HG02571 (cell line): ENCODE measurements around the gene NUP93.
"Not testable (repeated sequence)": the region's sequence is repeated elsewhere in the genome, so short reads cannot be mapped to it uniquely, and the experiment has no call there.

Experiments used
- ATAC-seq: cut with Tn5 transposase; IDR thresholded peaks from one replicate; pipeline ENCODE4 v1.9.1; 2021; ENCODE audit warnings: mild to moderate bottlenecking, moderate library complexity; ENCODE audit not compliant: unreplicated experiment

The NUP93 gene

DNA sequence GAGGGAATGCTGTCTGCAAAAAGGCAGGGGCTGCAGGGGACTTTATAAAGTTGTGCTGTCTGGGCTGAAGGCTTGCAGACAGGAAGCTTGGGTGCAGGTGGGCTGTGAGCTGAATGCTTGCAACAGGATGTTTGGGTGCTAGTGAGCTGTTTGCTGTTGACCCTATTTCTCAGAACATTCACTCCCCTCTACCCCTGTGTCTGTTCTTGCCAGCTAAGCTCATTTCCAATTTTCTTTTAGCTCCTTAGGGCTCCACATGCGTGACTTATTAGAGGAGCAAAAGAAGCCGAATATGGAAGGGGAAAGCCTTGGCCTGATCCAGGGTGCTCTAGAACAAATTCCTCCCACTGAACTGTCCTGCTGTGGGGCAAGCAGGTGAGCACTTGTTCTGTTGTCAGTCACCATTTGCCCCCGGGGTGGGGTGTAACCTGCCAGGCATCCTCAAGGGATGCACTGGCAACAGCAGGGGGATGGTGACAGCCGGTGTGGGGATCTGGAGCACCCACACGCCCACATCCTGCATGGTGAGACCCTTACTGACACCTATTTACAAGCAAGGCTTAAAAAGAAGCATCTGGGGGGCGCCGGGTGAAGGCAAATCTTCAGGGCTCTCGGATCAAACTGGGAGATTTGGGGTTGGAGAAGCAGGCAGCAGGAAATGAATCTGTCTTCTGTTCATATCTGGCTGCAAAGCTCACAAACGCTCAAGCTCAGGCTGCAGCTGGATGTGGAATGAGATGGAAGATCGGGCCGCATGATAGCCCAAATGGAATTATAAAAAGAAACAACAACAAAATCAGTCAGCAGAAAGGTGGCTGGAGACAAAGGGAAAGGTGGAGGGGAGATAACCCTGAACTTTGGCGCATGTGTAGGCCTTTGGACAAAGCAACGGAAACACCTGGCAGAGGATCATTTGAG is 21.1 kb upstream of the NUP93 start:
- no peak for ATAC-seq

DNA sequence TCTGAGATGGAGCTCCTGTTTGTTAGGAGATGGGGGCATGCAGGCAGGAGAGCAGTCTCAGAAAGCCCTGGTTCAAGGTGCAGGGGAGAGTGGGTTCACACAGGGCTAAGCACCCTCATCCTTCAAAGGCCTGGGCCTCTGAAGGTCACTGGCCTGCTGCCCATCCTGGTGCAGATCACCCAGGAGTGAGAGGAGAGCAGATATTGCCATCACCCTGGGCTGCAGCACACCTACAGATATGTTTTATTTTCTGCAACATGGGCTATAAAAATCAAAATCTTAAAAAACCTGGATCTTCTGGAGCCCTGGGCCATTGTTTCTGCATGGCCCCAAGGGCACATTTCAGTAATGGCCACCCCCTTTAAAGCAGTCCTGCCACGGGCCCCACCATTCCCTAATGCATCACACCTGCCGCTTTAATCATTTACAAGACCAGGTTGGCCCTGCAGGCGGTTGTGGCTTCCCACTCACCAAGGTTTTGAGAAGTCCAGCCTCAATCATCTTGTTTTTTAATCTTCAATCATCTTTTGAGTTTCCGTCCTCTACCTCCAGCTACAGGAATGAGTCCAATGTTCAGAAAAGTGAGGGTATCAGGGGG is 20.4 kb upstream of the NUP93 start:
- ATAC-seq = no peak

DNA sequence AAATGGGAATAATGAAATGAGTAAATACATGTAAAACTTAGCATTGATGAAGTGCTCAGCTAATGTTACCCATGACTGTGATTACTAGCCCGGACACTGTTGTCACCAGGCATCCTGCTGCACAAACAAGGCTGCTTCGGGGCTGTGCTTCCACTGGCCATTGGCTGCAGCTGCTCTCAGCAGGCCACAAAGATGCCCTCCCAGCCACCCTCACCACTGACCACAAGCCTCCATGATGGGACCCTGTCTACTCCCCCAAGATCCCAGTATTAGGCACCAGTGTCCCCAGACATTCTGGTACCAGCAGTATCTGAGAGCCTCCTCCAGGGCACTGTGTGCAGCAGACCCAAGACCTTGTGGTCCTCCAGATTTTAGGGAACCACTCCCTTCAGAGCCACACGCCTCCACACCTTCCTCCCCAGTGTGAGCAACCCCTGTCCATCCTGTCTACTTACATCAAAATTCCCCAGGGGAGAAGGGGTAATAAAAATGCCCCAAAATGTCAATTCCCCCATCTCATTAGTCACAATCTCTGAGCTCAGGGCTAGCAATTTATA is 19.7 kb upstream of the NUP93 start:
- ATAC-seq = no peak

DNA sequence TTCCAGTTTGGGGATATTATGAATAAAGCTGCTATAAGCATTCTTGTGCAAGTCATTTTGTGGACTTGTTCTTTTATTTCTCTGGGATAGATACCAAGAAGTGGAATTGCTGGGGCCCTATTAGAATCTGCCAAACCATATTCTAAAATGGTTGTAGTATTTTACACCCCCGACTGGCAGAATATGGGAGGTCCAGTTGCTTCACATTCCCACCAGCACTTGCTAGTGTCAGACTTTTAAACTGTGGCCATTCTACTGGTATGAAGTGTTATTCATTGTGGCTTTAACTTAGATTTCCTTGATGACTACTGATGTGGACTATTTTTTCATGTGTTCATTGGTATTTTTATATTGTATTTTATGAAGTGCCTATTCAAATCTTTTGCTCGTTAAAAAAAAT is 18.1 kb upstream of the NUP93 start:
- no peak for ATAC-seq

DNA sequence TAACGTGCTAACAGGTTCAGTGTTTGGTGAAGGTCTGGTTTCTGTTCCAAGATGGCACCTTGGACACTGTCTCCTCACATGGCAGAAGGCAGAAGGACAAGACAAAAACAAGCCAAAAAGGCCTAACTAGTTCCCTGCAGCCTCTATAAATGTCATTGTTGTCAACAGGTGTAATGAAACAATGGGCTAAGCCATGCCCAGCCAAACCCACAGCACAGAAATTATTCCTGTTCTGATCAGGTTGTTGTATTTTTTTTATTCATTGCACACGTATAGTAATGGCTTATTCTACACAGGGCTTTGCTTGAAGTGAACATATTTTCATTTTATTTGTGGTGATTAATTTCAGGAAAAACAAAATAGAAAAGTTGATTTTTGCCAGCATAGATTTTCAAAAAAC is 16.1 kb upstream of the NUP93 start:
- no peak for ATAC-seq

DNA sequence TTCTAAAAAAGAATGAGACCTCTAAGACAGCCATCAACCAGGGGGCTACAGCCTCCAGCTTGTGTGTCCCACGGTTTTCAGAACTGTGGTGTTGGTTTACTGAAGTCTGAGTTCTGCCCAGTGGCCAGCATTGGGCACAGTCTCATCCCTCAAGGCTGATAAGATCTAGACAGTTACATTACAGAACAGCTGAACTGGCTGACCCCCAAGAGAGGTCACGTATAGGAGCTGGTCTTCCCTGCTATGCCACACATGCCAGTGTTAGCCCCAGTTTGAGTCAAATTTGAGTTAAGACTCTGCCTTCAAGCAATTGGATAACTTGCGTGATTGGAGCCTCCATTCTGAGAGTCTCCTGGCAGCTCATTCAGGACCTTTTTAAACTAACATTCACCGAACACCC is 14.8 kb upstream of the NUP93 start:
- no peak for ATAC-seq

DNA sequence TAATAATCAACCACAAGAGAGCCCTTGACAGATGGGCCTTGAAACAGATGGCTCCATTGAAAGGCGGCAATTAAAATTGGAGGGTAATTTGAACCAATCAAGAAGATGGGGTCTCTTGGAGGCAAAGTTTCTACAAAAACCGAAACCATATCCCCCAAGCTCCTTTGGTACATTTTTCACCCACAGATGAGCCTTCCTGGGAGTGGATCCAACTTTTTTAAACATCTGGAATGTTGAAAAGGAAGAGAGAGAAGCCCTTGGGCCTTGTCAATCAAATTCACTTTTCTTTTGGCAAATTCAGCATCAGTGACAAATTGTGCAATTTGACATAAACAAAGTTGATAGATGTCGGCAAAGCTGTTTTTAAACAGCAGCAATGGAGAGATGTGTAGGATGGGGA is 13.2 kb upstream of the NUP93 start:
- ATAC-seq = no peak

DNA sequence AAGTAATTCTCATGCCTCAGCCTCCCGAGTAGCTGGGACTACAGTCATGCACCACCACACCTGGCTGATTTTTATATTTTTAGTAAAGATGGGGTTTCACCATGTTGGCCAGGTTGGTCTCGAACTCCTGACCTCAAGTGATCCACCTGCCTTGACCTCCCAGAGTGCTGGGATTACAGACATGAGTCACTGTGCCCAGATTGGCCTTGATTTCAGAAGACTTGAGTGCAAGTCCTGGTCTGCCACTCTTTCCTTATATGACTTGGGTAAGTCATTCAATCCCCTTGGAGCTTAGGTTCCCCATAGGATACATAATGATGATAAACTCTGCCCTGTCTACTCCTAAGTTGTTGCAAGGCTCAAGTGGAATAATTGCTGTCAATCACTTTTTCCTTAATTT is 12.4 kb upstream of the NUP93 start:
- ATAC-seq = not testable (repeated sequence)

DNA sequence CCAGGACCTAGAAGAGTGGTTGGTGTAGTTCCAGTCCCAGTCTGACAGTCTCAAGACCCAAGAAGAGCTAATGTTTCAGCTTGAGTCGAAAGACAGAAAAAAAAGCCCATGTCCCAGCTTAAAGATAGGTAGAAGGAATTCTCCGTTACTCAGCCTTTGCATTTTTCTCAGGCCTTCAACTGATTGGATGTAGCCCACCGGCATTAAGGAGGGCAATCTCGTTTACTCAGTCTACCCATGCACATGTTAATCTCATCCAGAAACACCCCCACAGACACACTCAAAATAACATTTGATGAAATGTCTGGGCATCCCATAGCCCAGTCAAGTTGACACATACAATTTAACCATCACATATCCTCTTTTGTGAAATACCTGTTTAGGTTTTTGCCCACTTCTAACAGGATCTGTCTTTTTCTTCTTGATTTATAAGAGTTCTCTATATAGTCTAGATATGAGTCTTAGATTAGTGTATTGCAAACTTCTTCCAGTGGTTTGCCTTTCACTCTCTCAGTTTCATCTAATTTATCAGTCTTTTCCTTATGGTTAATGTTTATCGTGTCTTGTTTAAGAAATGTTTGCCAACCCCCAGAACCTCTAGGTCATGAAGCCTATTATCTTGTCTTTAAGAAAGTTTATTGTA is 7.6 kb upstream of the NUP93 start:
- no peak for ATAC-seq

DNA sequence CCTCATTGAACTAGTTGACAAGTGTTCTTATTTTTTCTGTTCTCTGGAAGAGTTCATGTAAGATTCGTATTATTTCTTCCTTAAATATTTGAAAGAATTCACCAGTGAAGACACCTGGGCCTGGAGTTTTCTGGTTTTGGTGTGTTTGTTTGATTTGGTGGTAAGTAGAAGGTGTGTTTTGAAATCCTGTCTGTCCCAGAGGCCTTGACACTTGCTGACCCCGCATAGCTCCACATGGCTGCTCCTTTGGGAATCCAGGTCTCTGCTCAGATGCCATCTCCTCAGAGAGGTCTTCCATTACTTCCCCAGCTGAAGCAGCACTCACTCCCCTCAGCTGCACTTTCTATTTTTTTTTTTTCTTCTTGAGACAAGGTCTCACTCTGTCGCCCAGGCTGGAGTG is 5.7 kb upstream of the NUP93 start:
- no peak for ATAC-seq

DNA sequence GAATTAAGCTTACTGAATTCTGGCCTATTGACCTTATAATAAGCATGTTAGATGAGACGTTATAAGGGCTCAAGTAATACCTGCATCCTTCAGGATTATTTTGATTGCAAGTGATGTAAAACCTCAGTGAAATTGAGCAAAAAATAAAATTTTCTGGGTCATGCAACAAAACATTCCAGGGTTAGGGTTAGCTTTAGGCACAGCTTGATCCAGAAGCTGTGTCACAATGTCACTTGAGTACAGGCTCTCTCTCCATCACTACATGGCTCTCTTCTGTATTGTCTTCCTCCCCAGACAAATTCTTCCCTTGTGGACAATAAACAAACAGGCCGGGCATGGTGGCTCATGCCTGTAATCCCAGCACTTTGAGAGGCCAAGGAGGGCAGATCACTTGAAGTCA is 3.6 kb upstream of the NUP93 start:
- ATAC-seq = no peak

DNA sequence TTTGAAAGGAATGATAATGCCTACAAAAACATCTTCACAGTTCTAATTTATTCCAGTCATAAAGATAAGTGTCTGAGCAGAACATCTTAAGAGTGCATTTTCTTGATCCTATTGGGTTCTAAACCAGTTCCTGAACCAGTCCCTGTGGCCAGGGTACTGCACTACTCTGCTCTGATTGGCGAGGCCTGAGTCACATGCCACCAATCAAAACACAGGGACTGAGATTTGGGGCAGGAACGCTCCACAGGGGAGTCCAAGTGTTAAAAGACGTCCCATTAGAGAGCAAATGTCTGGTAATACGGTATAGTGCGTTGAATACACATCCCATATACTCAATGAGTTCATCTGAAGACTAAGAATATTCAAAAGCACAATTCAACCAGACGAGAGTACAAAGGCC is 3.0 kb upstream of the NUP93 start:
- ATAC-seq = no peak

DNA sequence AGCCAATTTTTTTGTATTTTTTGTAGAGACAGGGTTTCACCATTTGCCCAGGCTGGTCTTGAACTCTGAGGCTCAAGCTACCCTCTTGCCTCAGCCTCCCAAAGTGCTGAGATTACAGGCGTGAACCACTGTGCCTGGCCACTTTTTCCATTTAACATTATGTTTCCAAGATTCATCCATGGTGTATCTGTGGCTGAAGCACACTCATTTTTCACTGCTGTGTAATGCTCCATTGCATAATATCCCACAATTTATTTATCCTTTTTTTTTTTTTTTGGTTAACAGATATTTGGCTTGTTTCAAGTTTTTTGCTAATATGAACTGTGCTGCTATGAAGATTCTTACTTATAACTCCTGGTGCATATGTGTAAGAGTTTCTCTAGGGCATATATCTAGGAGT is 1.9 kb upstream of the NUP93 start:
- ATAC-seq = no peak

DNA sequence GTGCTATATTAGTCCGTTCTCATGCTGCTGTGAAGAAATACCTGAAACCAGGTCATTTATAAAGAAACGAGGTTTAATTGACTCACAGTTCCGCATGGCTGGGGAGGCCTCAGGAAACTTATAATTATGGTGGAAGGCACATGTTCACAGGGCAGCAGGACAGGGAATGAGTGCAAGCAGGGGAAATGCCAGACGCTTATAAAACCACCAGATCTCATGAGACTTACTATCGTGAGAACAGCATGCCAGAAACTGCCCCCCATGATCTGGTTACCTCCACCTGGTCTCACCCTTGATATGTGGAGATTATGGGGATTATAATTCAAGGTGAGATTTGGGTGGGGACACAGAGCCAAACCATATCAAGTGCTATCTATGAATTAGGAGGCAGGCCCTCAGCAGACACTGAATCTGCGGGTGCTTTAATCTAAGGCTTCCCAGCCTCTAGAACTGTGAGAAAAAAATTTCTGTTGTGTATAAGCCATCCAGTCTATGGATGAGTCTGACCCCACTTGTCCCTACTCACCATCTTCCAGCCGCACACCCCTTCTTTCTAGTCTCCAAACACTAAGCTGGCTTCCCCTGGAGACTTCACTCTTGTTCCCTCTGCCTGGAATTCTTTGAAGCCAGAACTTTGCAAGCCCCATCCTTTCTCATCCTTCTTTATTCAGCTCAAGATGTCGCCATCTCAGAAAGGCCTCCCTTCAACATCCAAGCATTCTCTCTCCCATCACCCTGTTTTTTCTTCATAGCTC is 772 bp upstream of the NUP93 start:
- no peak for ATAC-seq

DNA sequence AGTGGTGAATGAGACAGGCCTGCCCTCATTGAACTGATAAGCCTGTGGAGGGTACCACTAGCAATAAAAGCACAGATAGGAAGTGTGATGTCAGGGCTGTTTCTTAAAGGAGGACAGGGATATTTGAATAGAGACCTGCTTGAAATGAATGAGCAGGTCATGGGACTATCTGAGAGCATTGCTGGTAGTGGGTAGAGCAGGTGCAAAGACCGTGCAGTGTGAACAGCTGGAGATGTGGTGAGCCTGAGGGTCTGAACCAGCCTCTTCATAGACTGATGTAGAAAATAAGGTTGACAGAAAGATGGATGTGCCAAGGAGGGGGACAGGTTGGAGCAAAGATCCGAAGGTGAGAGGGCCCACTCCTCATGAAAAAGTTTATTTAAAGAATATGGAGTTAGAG is 2.4 kb downstream of the NUP93 start:
- ATAC-seq = peak; percentile 44

DNA sequence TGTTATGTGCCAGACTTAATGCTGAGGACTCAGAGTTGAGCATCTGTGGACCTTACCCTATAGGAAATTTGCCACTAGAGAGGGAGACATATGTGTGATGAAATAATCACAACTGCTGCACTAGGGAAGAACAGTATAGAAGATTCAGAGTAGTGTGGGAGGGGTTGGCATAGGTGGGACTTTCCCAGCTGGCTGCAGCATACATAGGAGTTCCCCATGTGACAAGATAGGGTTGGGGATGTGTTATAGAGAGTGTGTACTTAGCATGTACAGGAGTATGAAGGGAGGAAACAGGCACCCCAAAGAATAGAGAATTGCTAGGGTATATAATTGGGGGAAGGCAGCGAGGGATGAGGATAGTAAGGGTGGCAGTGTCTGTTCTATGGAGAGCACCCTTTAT is 2.9 kb downstream of the NUP93 start:
- ATAC-seq = no peak

DNA sequence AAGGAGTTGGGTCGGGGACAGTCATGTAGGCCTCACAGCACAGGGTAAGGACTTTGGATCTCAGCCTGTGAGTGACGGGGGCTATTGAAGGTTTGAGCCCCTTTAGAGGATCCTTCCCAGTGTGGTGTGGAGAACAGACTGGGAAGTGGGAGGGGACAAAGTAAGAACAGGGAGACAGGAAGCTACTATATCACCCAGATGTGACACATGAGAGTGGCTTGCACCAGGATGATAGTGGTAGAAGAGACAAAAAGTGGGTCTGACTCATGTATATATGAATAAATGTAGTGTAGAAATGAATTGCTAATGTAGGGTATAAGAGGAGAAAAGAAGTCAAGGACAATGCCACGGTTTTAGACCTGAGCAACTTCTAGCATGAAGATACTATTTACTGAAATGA is 4.5 kb downstream of the NUP93 start:
- ATAC-seq = no peak

DNA sequence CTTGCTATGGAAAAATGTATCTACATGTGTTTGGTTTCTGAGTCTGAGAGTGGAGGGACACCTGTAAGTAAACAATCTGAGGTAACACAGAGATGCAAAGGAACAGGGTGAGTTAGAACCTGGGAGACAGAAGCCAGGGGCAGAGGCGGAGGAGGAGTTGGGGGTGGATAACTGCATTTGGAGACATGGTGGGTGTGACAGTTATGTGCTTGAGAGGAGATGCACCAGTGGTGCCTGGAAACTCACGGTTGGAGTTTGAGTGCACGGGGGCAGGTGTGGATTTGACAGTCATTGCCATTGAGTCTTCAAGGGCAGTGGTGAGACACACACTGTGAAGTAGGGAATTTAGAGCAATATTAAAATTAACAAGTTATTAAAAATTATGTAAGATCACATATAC is 6.5 kb downstream of the NUP93 start:
- no peak for ATAC-seq

DNA sequence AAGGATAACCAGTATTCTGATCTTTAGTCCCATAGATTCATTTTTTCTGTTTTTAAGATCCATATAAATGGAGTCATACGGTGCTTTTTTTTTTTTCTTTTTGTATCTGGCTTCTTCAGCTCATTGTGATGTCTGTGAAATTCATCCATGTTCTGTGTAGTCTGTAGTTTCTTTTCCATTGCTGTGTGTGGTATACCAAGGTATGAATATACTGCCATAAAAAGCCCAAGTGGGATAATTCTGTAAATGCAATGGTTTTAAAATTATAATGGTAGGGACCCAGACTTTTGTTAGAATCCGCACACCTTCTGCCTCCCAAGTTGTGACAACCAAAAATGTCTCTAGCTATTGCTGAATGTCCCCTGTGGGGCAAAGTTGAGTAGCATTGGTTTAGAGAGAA is 7.6 kb downstream of the NUP93 start:
- ATAC-seq = no peak

DNA sequence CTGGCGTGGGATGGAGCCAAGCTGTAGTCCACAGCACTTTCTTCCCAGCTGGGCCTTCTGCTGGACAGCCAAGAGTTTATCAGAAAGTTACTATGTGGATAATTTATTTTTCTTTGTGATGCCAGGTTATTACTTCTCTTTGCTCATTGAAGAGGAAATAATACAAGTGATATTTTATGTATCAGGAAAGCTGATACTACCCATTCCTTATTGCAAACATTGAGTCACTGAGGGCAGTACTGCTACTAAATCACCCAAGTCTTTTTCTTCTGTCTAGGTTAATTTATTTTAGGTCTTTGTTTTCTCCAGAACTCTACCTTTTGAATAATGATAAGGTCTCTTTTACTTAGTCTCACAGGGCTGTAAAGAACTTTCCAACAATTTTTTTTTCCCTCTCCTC is 8.3 kb downstream of the NUP93 start:
- ATAC-seq = no peak

DNA sequence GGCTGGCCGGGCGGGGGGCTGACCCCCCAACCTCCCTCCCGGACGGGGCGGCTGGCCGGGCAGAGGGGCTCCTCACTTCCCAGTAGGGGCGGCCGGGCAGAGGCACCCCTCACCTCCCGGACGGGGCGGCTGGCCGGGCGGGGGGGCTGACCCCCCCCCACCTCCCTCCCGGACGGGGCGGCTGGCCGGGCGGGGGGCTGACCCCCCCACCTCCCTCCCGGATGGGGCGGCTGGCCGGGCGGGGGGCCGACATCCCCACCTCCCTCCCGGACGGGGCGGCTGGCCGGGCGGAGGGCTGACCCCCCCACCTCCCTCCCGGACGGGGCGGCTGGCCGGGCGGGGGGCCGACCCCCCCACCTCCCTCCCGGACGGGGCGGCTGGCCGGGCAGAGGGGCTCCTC is 9.4 kb downstream of the NUP93 start:
- ATAC-seq = not testable (repeated sequence)
